ENCODE results near the gene BHLHE23. TPM values are rescaled to one million over a fixed set of nuclear protein-coding genes. Genes with fewer than 3 reads are reported as not detected.

Gene BHLHE23
- total and polyA plus RNA-seq, 4 donors = not detected

GRCh38 chr20:63047946-63048345 lies 41.2 kb upstream of the BHLHE23 start:
- Histone ChIP-seq H3K27me3 (ENCODE audit: control insufficient read depth in 3 of 3, insufficient read depth in 3 of 3, low read length in 2 of 3) (peaks cover 0 to 6% (median 2%) of the 10 kb centered on the region in 3 donors), H3K27ac (ENCODE audit: low read depth in 1 of 2, low read length in 1 of 2) (no peak overlapping the region), H3K9ac (ENCODE audit: insufficient read depth in 1 of 2, low read length in 2 of 2) (no peak overlapping the region), H3K36me3 (ENCODE audit: control insufficient read depth in 4 of 4, insufficient read depth in 4 of 4, low read length in 4 of 4) (no peaks in the 10 kb centered on the region), H3K9me3 (ENCODE audit: control insufficient read depth in 4 of 4, insufficient read depth in 3 of 4, low read length in 3 of 4) (peaks cover 0 to 5% (median 0%) of the 10 kb centered on the region in 4 donors), H3K4me1 (ENCODE audit: control insufficient read depth in 5 of 5, insufficient read depth in 5 of 5, low read length in 5 of 5) (no peaks in the 10 kb centered on the region), H3K4me3 (no peak overlapping the region)
- whole genome bisulfite sequencing, 2 donors = 82 to 94% methylated on average over 10 of the region's 10 CpGs
- DNase-seq (no peak), ATAC-seq (ENCODE audit: insufficient read depth, low FRiP score) (no peak)
- no peak for TF ChIP-seq CTCF (IDR thresholded peaks at IDR 0.05; ENCODE audit: control extremely low read depth, extremely low read depth)

- H3K27ac ChIP-seq (ENCODE audit: low read depth in 1 of 2, low read length in 1 of 2) = no peak overlapping the region
- peaks cover 0 to 5% (median 0%) of the 10 kb centered on the region in 4 donors for H3K9me3 ChIP-seq (ENCODE audit: control insufficient read depth in 4 of 4, insufficient read depth in 3 of 4, low read length in 3 of 4)
- no peaks in the 10 kb centered on the region for H3K4me1 ChIP-seq (ENCODE audit: control insufficient read depth in 5 of 5, insufficient read depth in 5 of 5, low read length in 5 of 5)
- no peaks in the 10 kb centered on the region for H3K36me3 ChIP-seq (ENCODE audit: control insufficient read depth in 4 of 4, insufficient read depth in 4 of 4, low read length in 4 of 4)
- ATAC-seq (ENCODE audit: insufficient read depth, low FRiP score) (no peak), DNase-seq (no peak)
- H3K27me3 ChIP-seq (ENCODE audit: control insufficient read depth in 3 of 3, insufficient read depth in 3 of 3, low read length in 2 of 3) = peaks cover 0 to 7% (median 3%) of the 10 kb centered on the region in 3 donors
- 92 to 95% methylated on average over 10 of the region's 10 CpGs for WGBS, 2 donors
- TF ChIP-seq CTCF (IDR thresholded peaks at IDR 0.05; ENCODE audit: control extremely low read depth, extremely low read depth) = no peak
- no peak overlapping the region for H3K4me3 ChIP-seq
- H3K9ac ChIP-seq (ENCODE audit: insufficient read depth in 1 of 2, low read length in 2 of 2) = no peak overlapping the region
These were observed 40.5 kb upstream of the BHLHE23 start for GRCh38 chr20:63047267-63047666.

GRCh38 chr20:63046841-63047240 lies 40.1 kb upstream of the BHLHE23 start:
- no peaks in the 10 kb centered on the region for H3K36me3 ChIP-seq (ENCODE audit: control insufficient read depth in 4 of 4, insufficient read depth in 4 of 4, low read length in 4 of 4)
- no peak for ATAC-seq (ENCODE audit: insufficient read depth, low FRiP score)
- WGBS, 2 donors = 81 to 86% methylated on average over 9 of the region's 9 CpGs
- H3K9ac ChIP-seq (ENCODE audit: insufficient read depth in 1 of 2, low read length in 2 of 2) = no peak overlapping the region
- H3K27me3 ChIP-seq (ENCODE audit: control insufficient read depth in 3 of 3, insufficient read depth in 3 of 3, low read length in 2 of 3) = peaks cover 0 to 7% (median 2%) of the 10 kb centered on the region in 3 donors
- TF ChIP-seq CTCF (IDR thresholded peaks at IDR 0.05; ENCODE audit: control extremely low read depth, extremely low read depth) = no peak
- H3K9me3 ChIP-seq (ENCODE audit: control insufficient read depth in 4 of 4, insufficient read depth in 3 of 4, low read length in 3 of 4) = peaks cover 0 to 5% (median 0%) of the 10 kb centered on the region in 4 donors
- no peaks in the 10 kb centered on the region for H3K4me1 ChIP-seq (ENCODE audit: control insufficient read depth in 5 of 5, insufficient read depth in 5 of 5, low read length in 5 of 5)
- H3K27ac ChIP-seq (ENCODE audit: low read depth in 1 of 2, low read length in 1 of 2) = no peak overlapping the region
- no peak overlapping the region for H3K4me3 ChIP-seq
- no peak for DNase-seq

- Histone ChIP-seq H3K4me1 (ENCODE audit: control insufficient read depth in 5 of 5, insufficient read depth in 5 of 5, low read length in 5 of 5) (no peaks in the 10 kb centered on the region), H3K27me3 (ENCODE audit: control insufficient read depth in 3 of 3, insufficient read depth in 3 of 3, low read length in 2 of 3) (peaks cover 0 to 8% (median 2%) of the 10 kb centered on the region in 3 donors), H3K27ac (ENCODE audit: low read depth in 1 of 2, low read length in 1 of 2) (no peak overlapping the region), H3K9me3 (ENCODE audit: control insufficient read depth in 4 of 4, insufficient read depth in 3 of 4, low read length in 3 of 4) (peaks cover 0 to 5% (median 0%) of the 10 kb centered on the region in 4 donors), H3K36me3 (ENCODE audit: control insufficient read depth in 4 of 4, insufficient read depth in 4 of 4, low read length in 4 of 4) (no peaks in the 10 kb centered on the region), H3K9ac (ENCODE audit: insufficient read depth in 1 of 2, low read length in 2 of 2) (no peak overlapping the region), H3K4me3 (no peak overlapping the region)
- TF ChIP-seq CTCF (IDR thresholded peaks at IDR 0.05; ENCODE audit: control extremely low read depth, extremely low read depth) = no peak
- DNase-seq = no peak
- ATAC-seq (ENCODE audit: insufficient read depth, low FRiP score) = no peak
- 65 to 77% methylated on average over 12 of the region's 12 CpGs for WGBS, 2 donors
These were observed 39.2 kb upstream of the BHLHE23 start for GRCh38 chr20:63045991-63046390.
